D721Med (cell line): Measurements from ENCODE around the gene PRKAR1B.
"Not testable (repeated sequence)": the region's sequence is repeated elsewhere in the genome, so short reads cannot be mapped to it uniquely, and the experiment has no call there.

Source experiments
- DNase-seq: peaks from one replicate; pipeline ENCODE4 v3.0.0; 2011; ENCODE audit warnings: low spot score; ENCODE audit not compliant: insufficient read length
- FAIRE-seq: peaks from 2 replicates; lab custom pipeline; 2011; peaks lifted over from hg19 to GRCh38; lab: Jason Lieb, UNC
- CTCF ChIP-seq: IDR thresholded peaks from 2 replicates; pipeline ENCODE4 v1.5.1; 2012; ENCODE audit warnings: mild to moderate bottlenecking, control low read depth; ENCODE audit not compliant: insufficient read depth; ENCODE audit errors: missing control alignments

The PRKAR1B gene

GRCh38 chr7:555551-556160 is 171.4 kb downstream of the PRKAR1B start:
- no peak for DNase-seq
- no peak for FAIRE-seq
- TF ChIP-seq CTCF = no peak

GRCh38 chr7:553636-554111 is 173.4 kb downstream of the PRKAR1B start:
- TF ChIP-seq CTCF = no peak
- no peak for FAIRE-seq
- no peak for DNase-seq

GRCh38 chr7:552868-553635 is 174.0 kb downstream of the PRKAR1B start:
- no peak for TF ChIP-seq CTCF
- DNase-seq = no peak
- no peak for FAIRE-seq

- not testable (repeated sequence) for DNase-seq, FAIRE-seq
Measured at GRCh38 chr7:552151-552867, 174.8 kb downstream of the PRKAR1B start.

GRCh38 chr7:551615-551970 is 175.5 kb downstream of the PRKAR1B start:
- not testable (repeated sequence) for FAIRE-seq, DNase-seq

- TF ChIP-seq CTCF = no peak
- DNase-seq = no peak
- FAIRE-seq = no peak
Measured at GRCh38 chr7:550881-551614, 176.0 kb downstream of the PRKAR1B start.

- no peak for TF ChIP-seq CTCF
- FAIRE-seq = no peak
- no peak for DNase-seq
Measured at GRCh38 chr7:549891-550625, 177.0 kb downstream of the PRKAR1B start.
